Measurements from ENCODE around the gene SPEG.

Gene SPEG

GRCh38 chr2:219442256-219443015, 7.8 kb downstream of the SPEG start:
- no peak for DNase-seq (ENCODE audit: low read depth in 3 of 3, low spot score in 1 of 3)

- DNase-seq (ENCODE audit: low read depth in 3 of 3, low spot score in 1 of 3), result no peak
Measured at GRCh38 chr2:219443016-219443696, 8.5 kb downstream of the SPEG start.

GRCh38 chr2:219443697-219444023, 9.0 kb downstream of the SPEG start:
- no peak for DNase-seq (ENCODE audit: low read depth in 3 of 3, low spot score in 1 of 3)

GRCh38 chr2:219444566-219445091, 10.0 kb downstream of the SPEG start:
- no peak for DNase-seq (ENCODE audit: low read depth in 3 of 3, low spot score in 1 of 3)

- DNase-seq (ENCODE audit: low read depth in 3 of 3, low spot score in 1 of 3), result no peak
Measured at GRCh38 chr2:219445220-219445640, 10.6 kb downstream of the SPEG start.

GRCh38 chr2:219446101-219446504, 11.5 kb downstream of the SPEG start:
- DNase-seq (ENCODE audit: low read depth in 3 of 3, low spot score in 1 of 3), result no peak

- DNase-seq (ENCODE audit: low read depth in 3 of 3, low spot score in 1 of 3), result no peak
Measured at GRCh38 chr2:219446689-219447088, 12.0 kb downstream of the SPEG start.

GRCh38 chr2:219447242-219448098, 12.8 kb downstream of the SPEG start:
- no peak for DNase-seq (ENCODE audit: low read depth in 3 of 3, low spot score in 1 of 3)

- no peak for DNase-seq (ENCODE audit: low read depth in 3 of 3, low spot score in 1 of 3)
Measured at GRCh38 chr2:219448099-219448775, 13.6 kb downstream of the SPEG start.

- no peak for DNase-seq (ENCODE audit: low read depth in 3 of 3, low spot score in 1 of 3)
Measured at GRCh38 chr2:219448776-219449341, 14.2 kb downstream of the SPEG start.

- DNase-seq (ENCODE audit: low read depth in 3 of 3, low spot score in 1 of 3), result no peak
Measured at GRCh38 chr2:219449609-219450008, 15.0 kb downstream of the SPEG start.

- no peak for DNase-seq (ENCODE audit: low read depth in 3 of 3, low spot score in 1 of 3)
Measured at GRCh38 chr2:219451661-219452360, 17.2 kb downstream of the SPEG start.

- no peak for DNase-seq (ENCODE audit: low read depth in 3 of 3, low spot score in 1 of 3)
Measured at GRCh38 chr2:219452361-219453317, 18.0 kb downstream of the SPEG start.

- no peak for DNase-seq (ENCODE audit: low read depth in 3 of 3, low spot score in 1 of 3)
Measured at GRCh38 chr2:219453671-219454590, 19.3 kb downstream of the SPEG start.

GRCh38 chr2:219455581-219455980, 20.9 kb downstream of the SPEG start:
- no peak for DNase-seq (ENCODE audit: low read depth in 3 of 3, low spot score in 1 of 3)

- DNase-seq (ENCODE audit: low read depth in 3 of 3, low spot score in 1 of 3), result no peak
Measured at GRCh38 chr2:219457784-219458369, 23.2 kb downstream of the SPEG start.

GRCh38 chr2:219458996-219459395, 24.4 kb downstream of the SPEG start:
- no peak for DNase-seq (ENCODE audit: low read depth in 3 of 3, low spot score in 1 of 3)
